ENCODE data around the gene ASCL5. TPM values are rescaled to one million over a fixed set of nuclear protein-coding genes. Genes with fewer than 3 reads are reported as not detected.

ASCL5 gene
- total RNA-seq, 1 donor from 2014 or later: not detected

- peaks cover 26% of the 10 kb centered on the region for H3K4me1 ChIP-seq
- no peak for TF ChIP-seq CTCF (IDR thresholded peaks at IDR 0.05; ENCODE audit: borderline replicate concordance)
- intact Hi-C loops (cut with micrococcal nuclease): no loop called here
Measured at GRCh38 chr1:201155354-201155753, 28.4 kb upstream of the ASCL5 start.

GRCh38 chr1:201154389-201155165 lies 27.6 kb upstream of the ASCL5 start, which contains the start of gene TMEM9:
TSS of gene TMEM9 (minus strand) at chr1:201154474. CDS start at chr1:201153923, 551 bp downstream.
- TF ChIP-seq CTCF (IDR thresholded peaks at IDR 0.05; ENCODE audit: borderline replicate concordance): no peak
- intact Hi-C loops (cut with micrococcal nuclease): no loop called here

More at GRCh38 chr1:201155354-201155753, 28.4 kb upstream of the ASCL5 start:
- no peaks in the 10 kb centered on the region for H3K27me3 ChIP-seq (ENCODE audit: low read depth)
- H3K9me3 ChIP-seq (replicated peaks): no peaks in the 10 kb centered on the region
- H3K4me3 ChIP-seq: no peak overlapping the region
- no peak for DNase-seq
- peaks cover 15% of the 10 kb centered on the region for H3K36me3 ChIP-seq
- H3K27ac ChIP-seq (replicated peaks): no peak overlapping the region

GRCh38 chr1:201153474-201154388 lies 26.7 kb upstream of the ASCL5 start:
- no peak for DNase-seq
- Histone ChIP-seq H3K4me1 (peaks cover 26% of the 10 kb centered on the region), H3K4me3 (peak overlapping the region; percentile 85), H3K36me3 (peaks cover 25% of the 10 kb centered on the region), H3K27ac (replicated peaks) (peak overlapping the region; percentile 69), H3K27me3 (ENCODE audit: low read depth) (no peaks in the 10 kb centered on the region), H3K9me3 (replicated peaks) (no peaks in the 10 kb centered on the region)
- intact Hi-C loops (cut with micrococcal nuclease): no loop called here
- TF ChIP-seq CTCF (IDR thresholded peaks at IDR 0.05; ENCODE audit: borderline replicate concordance): no peak

More at GRCh38 chr1:201154389-201155165, 27.6 kb upstream of the ASCL5 start, which contains the start of gene TMEM9:
- Histone ChIP-seq H3K4me3 (peak within 1 kb of the TSS; percentile 85), H3K36me3 (peaks cover 21% of the 10 kb centered on the region), H3K27me3 (ENCODE audit: low read depth) (no peaks in the 10 kb centered on the region), H3K4me1 (peaks cover 26% of the 10 kb centered on the region), H3K27ac (replicated peaks) (peak within 1 kb of the TSS; percentile 69), H3K9me3 (replicated peaks) (no peaks in the 10 kb centered on the region)
- DNase-seq: peak; percentile 96

- no peak for DNase-seq
- Histone ChIP-seq H3K4me1 (peaks cover 17% of the 10 kb centered on the region), H3K27me3 (ENCODE audit: low read depth) (no peaks in the 10 kb centered on the region), H3K36me3 (peaks cover 54% of the 10 kb centered on the region), H3K9me3 (replicated peaks) (no peaks in the 10 kb centered on the region), H3K4me3 (no peak overlapping the region), H3K27ac (replicated peaks) (no peak overlapping the region)
- intact Hi-C loops (cut with micrococcal nuclease): no loop called here
- peak; percentile 40 for TF ChIP-seq CTCF (IDR thresholded peaks at IDR 0.05; ENCODE audit: borderline replicate concordance)
Measured at GRCh38 chr1:201149400-201149799, 22.4 kb upstream of the ASCL5 start.

- Histone ChIP-seq H3K36me3 (peaks cover 73% of the 10 kb centered on the region), H3K27ac (replicated peaks) (no peak overlapping the region), H3K9me3 (replicated peaks) (no peaks in the 10 kb centered on the region), H3K27me3 (ENCODE audit: low read depth) (no peaks in the 10 kb centered on the region), H3K4me3 (no peak overlapping the region), H3K4me1 (no peaks in the 10 kb centered on the region)
- intact Hi-C loops (cut with micrococcal nuclease): no loop called here
- DNase-seq: no peak
- no peak for TF ChIP-seq CTCF (IDR thresholded peaks at IDR 0.05; ENCODE audit: borderline replicate concordance)
Measured at GRCh38 chr1:201147396-201148015, 20.5 kb upstream of the ASCL5 start.
